Neuronal stem cell (in vitro differentiated cells): Measurements from ENCODE around the gene CELA2B.
"Not testable (repeated sequence)": the region's sequence is repeated elsewhere in the genome, so short reads cannot be mapped to it uniquely, and the experiment has no call there.

Source experiments
- DNase-seq: peaks from one replicate; pipeline ENCODE4 v3.0.0-alpha.2; 2013; ENCODE audit warnings: low spot score
- H2AFZ ChIP-seq: one replicate; pipeline ENCODE4 v1.6.1; 2013; ENCODE audit warnings: mild to moderate bottlenecking, low read length, inconsistent platforms
- H2AK5ac ChIP-seq: 2 replicates; pipeline ENCODE4 v1.6.1; 2013; ENCODE audit warnings: low read depth, mild to moderate bottlenecking, inconsistent platforms, low read length, moderate library complexity, mixed read lengths
- H2BK120ac ChIP-seq: 2 replicates; pipeline ENCODE4 v1.6.1; 2013; ENCODE audit warnings: low read depth, mild to moderate bottlenecking, inconsistent platforms, low read length, moderate library complexity, mixed read lengths
- H2BK12ac ChIP-seq: one replicate; pipeline ENCODE4 v1.6.1; 2013; ENCODE audit warnings: low read length, inconsistent platforms
- H2BK15ac ChIP-seq: 2 replicates; pipeline ENCODE4 v1.6.1; 2013; ENCODE audit warnings: mild to moderate bottlenecking, low read length, inconsistent platforms, mixed read lengths
- H2BK5ac ChIP-seq: one replicate; pipeline ENCODE4 v1.6.1; 2013; ENCODE audit warnings: inconsistent platforms, mild to moderate bottlenecking, low read length, moderate library complexity
- H3K14ac ChIP-seq: one replicate; pipeline ENCODE4 v1.6.1; 2013; ENCODE audit warnings: low read length, inconsistent platforms
- H3K18ac ChIP-seq: 2 replicates; pipeline ENCODE4 v1.6.1; 2013; ENCODE audit warnings: low read length, inconsistent platforms
- H3K23ac ChIP-seq: 2 replicates; pipeline ENCODE4 v1.6.1; 2013; ENCODE audit warnings: low read depth, mild to moderate bottlenecking, mixed read lengths, low read length, inconsistent platforms; ENCODE audit not compliant: poor library complexity
- H3K27ac ChIP-seq: replicated peaks from 3 replicates; pipeline ENCODE4 v1.5.1; 2013; ENCODE audit warnings: low read length, inconsistent platforms
- H3K27me3 ChIP-seq, 3 experiments: 2 replicates each; pipeline ENCODE4 v1.6.1; 2013; ENCODE audit warnings: low read length in 3 of 3, mild to moderate bottlenecking in 2 of 3, inconsistent platforms in 1 of 3, low read depth in 1 of 3, mixed read lengths in 1 of 3, moderate library complexity in 1 of 3; ENCODE audit not compliant: control insufficient read depth in 3 of 3, insufficient read depth in 3 of 3
- H3K36me3 ChIP-seq, 2 donors: replicated peaks in 1 of 2; 2 replicates each; pipeline ENCODE4 v1.6.1; 2013; ENCODE audit warnings: low read length in 2 of 2; ENCODE audit not compliant: control insufficient read depth in 2 of 2, insufficient read depth in 2 of 2
- H3K4ac ChIP-seq: 2 replicates; pipeline ENCODE4 v1.6.1; 2013; ENCODE audit warnings: inconsistent platforms, mild to moderate bottlenecking, low read length, moderate library complexity
- H3K4me1 ChIP-seq, 2 donors: 1 replicate in 1 of 2; 2 replicates in 1 of 2; pipeline ENCODE4 v1.6.1; 2013; ENCODE audit warnings: low read length in 2 of 2, low read depth in 1 of 2; ENCODE audit not compliant: control insufficient read depth in 2 of 2, insufficient read depth in 1 of 2
- H3K4me2 ChIP-seq: one replicate; pipeline ENCODE4 v1.6.1; 2013; ENCODE audit warnings: mild to moderate bottlenecking, low read length, inconsistent platforms; ENCODE audit not compliant: insufficient read depth, poor library complexity, severe bottlenecking
- H3K4me3 ChIP-seq, 2 donors: 2 replicates each; pipeline ENCODE4 v1.5.1; 2013; ENCODE audit warnings: low read length in 2 of 2, mild to moderate bottlenecking in 2 of 2, inconsistent platforms in 1 of 2, moderate library complexity in 1 of 2
- H3K79me1 ChIP-seq: one replicate; pipeline ENCODE4 v1.6.1; 2013; ENCODE audit warnings: low read depth, mild to moderate bottlenecking, inconsistent platforms, low read length, moderate library complexity
- H3K9ac ChIP-seq: one replicate; pipeline ENCODE4 v1.6.1; 2013; ENCODE audit warnings: mild to moderate bottlenecking, low read depth, low read length, inconsistent platforms; ENCODE audit not compliant: poor library complexity
- H3K9me3 ChIP-seq, 2 donors: replicated peaks in 1 of 2; 2 replicates each; pipeline versions ENCODE3 to v1.6.1; 2013; ENCODE audit warnings: low read length in 2 of 2, mild to moderate bottlenecking in 2 of 2, inconsistent platforms in 1 of 2, low read depth in 1 of 2, mixed read lengths in 1 of 2, moderate library complexity in 1 of 2; ENCODE audit not compliant: control insufficient read depth in 2 of 2, insufficient read depth in 1 of 2
- H4K8ac ChIP-seq: one replicate; pipeline ENCODE4 v1.6.1; 2013; ENCODE audit warnings: low read depth, mild to moderate bottlenecking, inconsistent platforms, low read length, moderate library complexity
- H4K91ac ChIP-seq: one replicate; pipeline ENCODE4 v1.6.1; 2013; ENCODE audit warnings: low read length, low read depth, mild to moderate bottlenecking, inconsistent platforms; ENCODE audit not compliant: poor library complexity
- WGBS, 2 donors: extraction: QIAGEN DNeasy Blood & Tissue Kit; methylation state at CpG; one replicate each; pipeline ENCODE4 v1.1.7; 2013; ENCODE audit warnings: missing lambda C conversion rate in 2 of 2, mixed read lengths in 1 of 2; ENCODE audit not compliant: insufficient read length in 2 of 2, insufficient replicate concordance in 1 of 2; ENCODE audit errors: extremely low coverage in 2 of 2; 5-methylcytosine and 5-hydroxymethylcytosine counted together

The CELA2B gene

DNA sequence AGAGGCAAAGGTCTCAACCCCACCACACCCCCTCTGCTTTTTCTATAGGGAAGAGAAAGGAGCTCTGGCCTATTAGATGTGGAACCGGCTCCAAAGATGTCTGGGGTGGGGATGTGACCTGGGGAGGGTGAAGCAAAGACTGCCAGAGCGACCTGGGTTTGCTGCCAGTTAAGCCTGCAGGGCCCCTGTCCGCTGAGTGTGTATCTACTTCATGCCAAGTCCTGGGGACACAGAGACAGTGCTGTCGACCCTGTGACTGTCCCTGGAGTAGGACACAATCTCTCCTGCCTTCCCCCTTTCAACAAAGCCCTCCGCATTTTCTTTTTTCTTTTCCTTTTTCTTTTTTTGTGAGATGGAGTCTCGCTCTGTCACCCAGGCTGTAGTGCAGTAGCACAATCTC, 6.6 kb downstream of the CELA2B start:
- H3K4me3 ChIP-seq, H4K8ac ChIP-seq, H3K27me3 ChIP-seq, H3K14ac ChIP-seq, H3K27ac ChIP-seq, H3K18ac ChIP-seq, H3K9me3 ChIP-seq, H3K79me1 ChIP-seq, H2BK5ac ChIP-seq, H3K9ac ChIP-seq, H3K23ac ChIP-seq, H2AFZ ChIP-seq, H3K36me3 ChIP-seq, H3K4me2 ChIP-seq, H2BK120ac ChIP-seq, H3K4me1 ChIP-seq, DNase-seq, H3K4ac ChIP-seq, H2BK15ac ChIP-seq, H2BK12ac ChIP-seq, H4K91ac ChIP-seq, H2AK5ac ChIP-seq: not testable (repeated sequence)
- no CpG with 5 or more reads among the region's 6 CpGs for WGBS, 2 donors

DNA sequence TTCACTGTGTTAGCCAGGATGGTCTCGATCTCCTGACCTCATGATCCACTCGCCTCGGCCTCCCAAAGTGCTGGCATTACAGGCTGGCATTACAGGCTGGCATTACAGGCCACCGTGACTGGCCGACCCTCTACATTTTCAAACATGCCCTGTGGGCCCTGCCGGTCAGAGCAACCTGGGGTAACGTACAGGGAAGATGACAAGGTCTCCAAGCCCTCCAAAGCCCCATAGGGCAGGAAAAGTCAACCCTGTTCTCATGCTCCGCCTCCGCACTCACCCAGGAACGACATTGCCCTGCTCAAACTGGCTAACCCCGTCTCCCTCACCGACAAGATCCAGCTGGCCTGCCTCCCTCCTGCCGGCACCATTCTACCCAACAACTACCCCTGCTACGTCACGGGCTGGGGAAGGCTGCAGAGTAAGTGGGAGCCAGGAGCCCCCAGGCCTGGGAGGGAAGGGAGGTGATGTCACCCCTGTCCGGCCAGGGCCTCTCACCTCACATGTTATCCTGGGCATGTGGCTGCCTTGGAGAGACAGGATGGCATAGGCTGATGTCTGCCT, 7.2 kb downstream of the CELA2B start:
- H4K91ac ChIP-seq, H2BK12ac ChIP-seq, H3K36me3 ChIP-seq, H2BK15ac ChIP-seq, H3K79me1 ChIP-seq, H2BK5ac ChIP-seq, H3K9me3 ChIP-seq, H3K23ac ChIP-seq, H2AFZ ChIP-seq, H3K27ac ChIP-seq, DNase-seq, H3K4me2 ChIP-seq, H2BK120ac ChIP-seq, H3K27me3 ChIP-seq, H3K4me3 ChIP-seq, H3K4ac ChIP-seq, H3K14ac ChIP-seq, H4K8ac ChIP-seq, H2AK5ac ChIP-seq, H3K9ac ChIP-seq, H3K4me1 ChIP-seq, H3K18ac ChIP-seq: not testable (repeated sequence)
- WGBS, 2 donors = no CpG with 5 or more reads among the region's 16 CpGs

DNA sequence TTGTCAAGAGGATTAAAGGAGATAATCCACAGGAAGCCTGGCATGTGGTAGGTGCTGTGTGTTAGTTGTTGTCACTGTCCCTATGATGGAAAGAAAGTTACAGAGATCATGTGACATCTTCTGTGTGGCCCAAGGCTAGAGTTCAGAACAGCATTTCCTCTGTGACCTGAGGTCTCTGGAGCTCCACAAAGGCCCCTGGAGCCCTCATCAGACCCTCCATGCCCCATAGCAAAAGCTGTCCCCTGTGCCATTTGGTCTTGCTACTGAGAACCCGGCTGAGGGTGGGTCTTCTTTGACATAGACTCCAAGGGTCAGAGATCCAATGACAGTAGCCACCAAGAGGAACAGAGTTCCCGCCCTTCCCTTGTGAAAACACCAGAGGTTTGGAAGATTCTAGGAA, 8.1 kb downstream of the CELA2B start:
- Histone ChIP-seq H3K36me3 (no peaks in the 10 kb centered on the region), H3K23ac (no peak overlapping the region), H3K79me1 (no peaks in the 10 kb centered on the region), H3K4me1 (no peaks in the 10 kb centered on the region), H3K9ac (no peak overlapping the region), H3K27me3 (no peaks in the 10 kb centered on the region), H3K4me3 (no peak overlapping the region), H2BK120ac (no peak overlapping the region), H2BK12ac (no peak overlapping the region), H4K91ac (no peak overlapping the region), H2BK15ac (no peak overlapping the region), H3K27ac (no peak overlapping the region), H2BK5ac (no peak overlapping the region), H2AFZ (no peak overlapping the region), H3K4ac (no peak overlapping the region), H2AK5ac (no peak overlapping the region), H3K18ac (no peak overlapping the region), H4K8ac (no peak overlapping the region), H3K4me2 (no peak overlapping the region), H3K14ac (no peak overlapping the region), H3K9me3 (peaks cover 0 to 3% of the 10 kb centered on the region in 2 donors)
- no peak for DNase-seq
- WGBS, 2 donors = no CpG with 5 or more reads among the region's 2 CpGs

DNA sequence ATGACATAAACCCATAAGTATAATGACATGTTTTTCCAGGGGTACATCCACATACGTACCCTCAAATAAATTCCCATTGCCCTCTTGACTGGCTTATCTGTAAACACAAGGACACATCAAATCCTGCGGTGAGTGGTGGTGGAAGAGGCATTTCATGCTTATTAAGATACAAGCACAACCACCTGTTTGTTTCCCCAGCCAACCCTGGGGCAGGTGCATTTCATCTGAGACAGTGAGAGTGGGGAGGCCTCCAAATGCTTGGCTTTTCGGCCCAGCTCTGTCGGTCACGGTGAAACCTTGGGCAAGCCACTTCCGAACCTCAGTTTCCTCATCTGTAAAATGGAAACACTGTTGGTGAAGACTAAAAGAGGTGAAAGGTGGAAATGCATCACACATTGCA, 8.5 kb downstream of the CELA2B start:
- H3K27ac ChIP-seq, H2AK5ac ChIP-seq, H4K91ac ChIP-seq, H3K79me1 ChIP-seq, H3K36me3 ChIP-seq, H2BK120ac ChIP-seq, H2AFZ ChIP-seq, H3K4ac ChIP-seq, H3K18ac ChIP-seq, H3K27me3 ChIP-seq, H3K4me3 ChIP-seq, H3K9me3 ChIP-seq, H3K4me2 ChIP-seq, H2BK12ac ChIP-seq, H3K23ac ChIP-seq, H3K14ac ChIP-seq, H2BK15ac ChIP-seq, DNase-seq, H4K8ac ChIP-seq, H3K4me1 ChIP-seq, H2BK5ac ChIP-seq, H3K9ac ChIP-seq: not testable (repeated sequence)
- WGBS, 2 donors = no CpG with 5 or more reads among the region's 6 CpGs
